GM19043 (cell line): ENCODE results near the gene ESRRA.

ENCODE experiments used
- ATAC-seq: cut with Tn5 transposase; IDR thresholded peaks from one replicate; pipeline ENCODE4 v1.9.1; 2021; ENCODE audit warnings: low read depth; ENCODE audit not compliant: unreplicated experiment

The ESRRA gene

GRCh38 chr11:64269540-64270220 lies 35.6 kb upstream of the ESRRA start:
- peak; percentile 69 for ATAC-seq

- no peak for ATAC-seq
These were observed 30.1 kb upstream of the ESRRA start for GRCh38 chr11:64275031-64275800.

GRCh38 chr11:64275841-64276240 lies 29.5 kb upstream of the ESRRA start:
- no peak for ATAC-seq

- no peak for ATAC-seq
These were observed 28.5 kb upstream of the ESRRA start for GRCh38 chr11:64276653-64277431.

GRCh38 chr11:64278576-64279190 lies 26.6 kb upstream of the ESRRA start:
- ATAC-seq = no peak

- no peak for ATAC-seq
These were observed 23.2 kb upstream of the ESRRA start for GRCh38 chr11:64281957-64282770.

- ATAC-seq = no peak
These were observed 22.2 kb upstream of the ESRRA start for GRCh38 chr11:64283092-64283491.

GRCh38 chr11:64284048-64284961 lies 21.0 kb upstream of the ESRRA start, which contains the start of gene BAD:
BAD (minus strand) TSS chr11:64284665; CDS start chr11:64284368, 297 bp downstream.
- peak; percentile 84 for ATAC-seq

GRCh38 chr11:64284962-64285884 lies 20.1 kb upstream of the ESRRA start, which contains the start of gene GPR137:
GPR137 (plus strand) TSS chr11:64285848; CDS start chr11:64286525, 677 bp downstream.
- peak; percentile 48 for ATAC-seq

- no peak for ATAC-seq
These were observed 19.2 kb upstream of the ESRRA start for GRCh38 chr11:64285885-64286800.

GRCh38 chr11:64286801-64287159 lies 18.5 kb upstream of the ESRRA start:
- ATAC-seq = no peak

- no peak for ATAC-seq
These were observed 17.5 kb upstream of the ESRRA start for GRCh38 chr11:64287676-64288352.

GRCh38 chr11:64288353-64288750 lies 17.0 kb upstream of the ESRRA start:
- no peak for ATAC-seq

- ATAC-seq = no peak
These were observed 16.2 kb upstream of the ESRRA start for GRCh38 chr11:64289002-64289564.

- ATAC-seq = no peak
These were observed 14.7 kb upstream of the ESRRA start for GRCh38 chr11:64290352-64291261.
